HG03097 (cell line): ENCODE results near the gene TAS2R41.
"Not testable (repeated sequence)": the region's sequence is repeated elsewhere in the genome, so short reads cannot be mapped to it uniquely, and the experiment has no call there.

Experiments used
- ATAC-seq: cut with Tn5 transposase; IDR thresholded peaks from one replicate; pipeline ENCODE4 v1.9.1; 2021; ENCODE audit not compliant: unreplicated experiment, low FRiP score

Gene TAS2R41

GRCh38 chr7:143455942-143456341, 21.7 kb upstream of the TAS2R41 start:
- no peak for ATAC-seq

- ATAC-seq = no peak
Observed at GRCh38 chr7:143456992-143457793, 20.5 kb upstream of the TAS2R41 start.

- ATAC-seq = no peak
Observed at GRCh38 chr7:143458263-143458662, 19.4 kb upstream of the TAS2R41 start.

GRCh38 chr7:143458681-143459080, 19.0 kb upstream of the TAS2R41 start:
- ATAC-seq = no peak

GRCh38 chr7:143459359-143459758, 18.3 kb upstream of the TAS2R41 start:
- ATAC-seq = no peak

GRCh38 chr7:143460271-143460979, 17.2 kb upstream of the TAS2R41 start:
- no peak for ATAC-seq

GRCh38 chr7:143462045-143462444, 15.6 kb upstream of the TAS2R41 start:
- ATAC-seq = no peak

GRCh38 chr7:143463556-143463955, 14.1 kb upstream of the TAS2R41 start:
- ATAC-seq = no peak

- no peak for ATAC-seq
Observed at GRCh38 chr7:143463957-143464356, 13.7 kb upstream of the TAS2R41 start.

GRCh38 chr7:143467724-143468123, 9.9 kb upstream of the TAS2R41 start:
- ATAC-seq = no peak

- not testable (repeated sequence) for ATAC-seq
Observed at GRCh38 chr7:143472071-143472689, 5.5 kb upstream of the TAS2R41 start.

- no peak for ATAC-seq
Observed at GRCh38 chr7:143479055-143479766, 1.5 kb downstream of the TAS2R41 start.

- no peak for ATAC-seq
Observed at GRCh38 chr7:143480501-143480900, 2.8 kb downstream of the TAS2R41 start.

- ATAC-seq = no peak
Observed at GRCh38 chr7:143484119-143484518, 6.4 kb downstream of the TAS2R41 start.

GRCh38 chr7:143485094-143485493, 7.4 kb downstream of the TAS2R41 start:
- no peak for ATAC-seq

GRCh38 chr7:143485500-143485899, 7.8 kb downstream of the TAS2R41 start:
- no peak for ATAC-seq

GRCh38 chr7:143486266-143486665, 8.6 kb downstream of the TAS2R41 start:
- not testable (repeated sequence) for ATAC-seq

- ATAC-seq = no peak
Observed at GRCh38 chr7:143487061-143487460, 9.4 kb downstream of the TAS2R41 start.

GRCh38 chr7:143487566-143487965, 9.9 kb downstream of the TAS2R41 start:
- ATAC-seq = no peak

GRCh38 chr7:143490717-143491306, 13.1 kb downstream of the TAS2R41 start:
- ATAC-seq = no peak
